HG03196 (cell line): ENCODE measurements around the gene ARHGEF18.

Experiments used
- ATAC-seq: cut with Tn5 transposase; IDR thresholded peaks from one replicate; pipeline ENCODE4 v1.9.1; 2021; ENCODE audit not compliant: unreplicated experiment

Gene ARHGEF18

GRCh38 chr19:7383284-7383683 is 34.5 kb downstream of the ARHGEF18 start:
- no peak for ATAC-seq

GRCh38 chr19:7385062-7385461 is 36.3 kb downstream of the ARHGEF18 start:
- no peak for ATAC-seq

GRCh38 chr19:7386308-7386707 is 37.6 kb downstream of the ARHGEF18 start:
- no peak for ATAC-seq

GRCh38 chr19:7386769-7387168 is 38.0 kb downstream of the ARHGEF18 start:
- ATAC-seq = no peak

- ATAC-seq = no peak
Observed at GRCh38 chr19:7391218-7391670, 42.5 kb downstream of the ARHGEF18 start.

GRCh38 chr19:7393459-7393858 is 44.7 kb downstream of the ARHGEF18 start:
- no peak for ATAC-seq

GRCh38 chr19:7393939-7394730 is 45.4 kb downstream of the ARHGEF18 start:
- no peak for ATAC-seq

- ATAC-seq = peak; percentile 75
Observed at GRCh38 chr19:7394731-7395359, 46.1 kb downstream of the ARHGEF18 start.

GRCh38 chr19:7395360-7396066 is 46.8 kb downstream of the ARHGEF18 start:
- peak; percentile 20 for ATAC-seq

- ATAC-seq = no peak
Observed at GRCh38 chr19:7397687-7398086, 49.0 kb downstream of the ARHGEF18 start.
